Measurements from ENCODE around the gene PTPN6.
A peak's percentile ranks its signal among the peaks of the same experiment; 100 is the strongest.

Gene PTPN6

DNA sequence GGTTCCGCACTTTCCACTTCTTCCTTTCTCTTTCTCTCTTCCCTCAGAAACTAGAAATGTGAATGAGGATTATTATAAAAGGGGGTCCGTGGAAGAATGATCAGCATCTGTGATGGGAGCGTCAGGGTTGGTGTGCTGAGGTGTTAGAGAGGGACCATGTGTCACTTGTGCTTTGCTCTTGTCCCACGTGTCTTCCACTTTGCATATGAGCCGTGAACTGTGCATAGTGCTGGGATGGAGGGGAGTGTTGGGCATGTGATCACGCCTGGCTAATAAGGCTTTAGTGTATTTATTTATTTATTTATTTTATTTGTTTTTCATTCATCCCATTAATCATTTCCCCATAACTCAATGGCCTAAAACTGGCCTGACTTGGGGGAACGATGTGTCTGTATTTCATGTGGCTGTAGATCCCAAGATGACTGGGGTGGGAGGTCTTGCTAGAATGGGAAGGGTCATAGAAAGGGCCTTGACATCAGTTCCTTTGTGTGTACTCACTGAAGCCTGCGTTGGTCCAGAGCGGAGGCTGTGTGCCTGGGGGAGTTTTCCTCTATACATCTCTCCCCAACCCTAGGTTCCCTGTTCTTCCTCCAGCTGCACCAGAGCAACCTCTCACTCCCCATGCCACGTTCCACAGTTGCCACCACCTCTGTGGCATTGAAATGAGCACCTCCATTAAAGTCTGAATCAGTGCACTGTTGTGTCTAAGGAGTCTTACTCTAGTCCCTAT lies 28.0 kb upstream of the PTPN6 start:
- FAIRE-seq = no peak

DNA sequence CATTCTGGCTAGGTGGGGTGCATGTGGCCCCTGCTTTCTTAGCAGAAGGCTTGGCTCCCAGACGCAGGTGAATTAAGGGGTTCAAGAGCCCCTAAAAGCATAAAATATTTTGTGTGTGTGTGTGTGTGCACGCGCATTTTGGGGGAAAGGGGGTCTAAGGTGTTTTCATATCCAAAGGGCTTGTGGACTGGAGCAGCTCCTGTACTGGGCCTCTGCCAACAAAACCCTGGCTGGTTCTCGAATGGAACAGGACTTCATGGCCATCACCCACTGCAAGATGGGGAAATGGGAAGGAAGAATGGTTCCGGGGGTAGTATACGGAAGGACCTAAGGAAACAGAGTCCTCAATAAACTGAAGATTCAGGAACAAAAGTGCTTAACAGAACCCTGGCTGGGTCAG lies 27.3 kb upstream of the PTPN6 start:
- FAIRE-seq = no peak

DNA sequence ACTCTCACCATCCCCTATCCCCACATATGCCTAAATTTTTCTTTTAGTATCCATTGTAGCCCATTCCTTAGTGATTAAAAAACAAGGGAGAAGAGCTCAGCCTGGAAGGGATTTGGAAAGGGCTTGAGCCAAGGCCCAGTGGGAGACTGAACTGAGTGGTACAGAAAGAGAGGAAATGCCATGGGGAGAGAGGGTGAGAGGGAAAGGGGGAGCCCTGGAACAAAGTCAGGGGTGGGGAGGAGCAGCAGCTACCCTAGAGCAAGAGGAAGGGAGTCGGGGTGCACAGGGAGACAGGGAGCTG lies 26.0 kb upstream of the PTPN6 start:
- FAIRE-seq = no peak

DNA sequence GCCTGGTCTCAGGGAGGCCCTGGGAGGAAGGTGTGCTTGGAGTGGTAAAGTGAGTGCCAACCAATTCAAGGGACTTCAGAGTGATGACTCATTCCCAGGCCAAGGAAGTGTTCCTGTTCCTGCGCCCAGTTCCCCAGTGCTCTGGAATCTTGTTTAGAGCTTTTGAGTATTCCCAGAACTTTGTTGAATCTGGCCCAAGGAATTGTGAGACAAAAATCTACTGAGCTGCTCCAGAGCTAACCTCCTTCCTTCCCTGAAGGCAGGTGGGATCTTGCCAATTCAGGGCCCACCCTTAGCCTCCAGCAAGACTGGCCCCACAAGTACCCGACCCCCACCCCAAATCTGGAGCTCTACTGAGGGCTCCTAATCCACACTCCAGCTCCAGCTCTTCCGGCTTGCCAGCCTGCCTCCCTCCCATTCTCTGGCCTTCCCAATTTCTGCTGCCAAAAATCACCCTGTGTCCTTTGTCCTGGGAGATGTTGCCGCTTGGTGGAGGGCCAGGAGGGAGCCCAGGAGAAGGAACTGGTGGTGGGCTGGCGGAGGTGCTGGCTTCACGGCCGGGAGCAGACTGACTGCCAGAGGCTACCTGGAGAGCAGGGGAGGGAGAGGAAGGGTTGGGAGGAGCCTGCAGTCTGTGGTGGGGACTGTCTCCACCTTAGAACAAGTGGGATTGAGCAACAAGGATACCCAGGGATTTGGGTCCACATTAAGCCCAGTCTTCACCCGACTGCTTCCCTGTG lies 25.4 kb upstream of the PTPN6 start:
- FAIRE-seq = peak; percentile 93

DNA sequence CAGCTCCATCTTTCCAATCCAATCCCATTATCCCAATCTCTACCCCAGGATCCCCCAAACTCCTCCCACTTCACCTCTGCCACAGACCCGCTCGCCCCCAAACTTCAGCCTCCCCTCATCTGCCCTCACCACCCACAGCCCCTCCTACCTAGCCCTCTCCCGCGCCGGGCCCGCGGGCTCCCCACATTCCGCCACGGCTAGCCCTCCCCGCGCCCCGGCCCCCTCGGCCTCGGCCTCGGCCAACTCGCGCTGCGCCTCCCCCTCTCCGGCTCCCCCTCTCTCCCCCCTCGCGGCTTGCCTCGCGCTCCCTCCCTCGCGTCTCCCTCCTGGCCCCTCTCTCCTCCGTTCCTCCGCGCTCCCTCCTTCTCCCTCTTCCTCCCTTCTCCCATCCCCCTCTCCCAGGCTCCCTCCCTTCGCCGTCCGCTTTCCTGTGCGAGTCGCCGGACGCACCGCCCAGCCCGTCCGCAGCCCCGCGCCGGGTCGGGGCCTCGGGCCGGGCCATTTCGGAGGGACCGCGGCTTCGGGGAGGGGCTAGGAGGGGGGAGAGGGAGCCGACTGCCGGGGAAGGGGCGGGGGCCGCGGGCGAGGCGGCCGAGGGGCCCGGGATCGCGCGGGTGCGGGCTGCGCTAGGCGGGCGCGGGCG lies 23.7 kb upstream of the PTPN6 start, which contains the start of gene ATN1:
TSS of gene ATN1 (plus strand) at position 581 of the 643 bp plus-strand sequence. CDS start 6,043 bp downstream, outside the sequence.
- no peak for FAIRE-seq

DNA sequence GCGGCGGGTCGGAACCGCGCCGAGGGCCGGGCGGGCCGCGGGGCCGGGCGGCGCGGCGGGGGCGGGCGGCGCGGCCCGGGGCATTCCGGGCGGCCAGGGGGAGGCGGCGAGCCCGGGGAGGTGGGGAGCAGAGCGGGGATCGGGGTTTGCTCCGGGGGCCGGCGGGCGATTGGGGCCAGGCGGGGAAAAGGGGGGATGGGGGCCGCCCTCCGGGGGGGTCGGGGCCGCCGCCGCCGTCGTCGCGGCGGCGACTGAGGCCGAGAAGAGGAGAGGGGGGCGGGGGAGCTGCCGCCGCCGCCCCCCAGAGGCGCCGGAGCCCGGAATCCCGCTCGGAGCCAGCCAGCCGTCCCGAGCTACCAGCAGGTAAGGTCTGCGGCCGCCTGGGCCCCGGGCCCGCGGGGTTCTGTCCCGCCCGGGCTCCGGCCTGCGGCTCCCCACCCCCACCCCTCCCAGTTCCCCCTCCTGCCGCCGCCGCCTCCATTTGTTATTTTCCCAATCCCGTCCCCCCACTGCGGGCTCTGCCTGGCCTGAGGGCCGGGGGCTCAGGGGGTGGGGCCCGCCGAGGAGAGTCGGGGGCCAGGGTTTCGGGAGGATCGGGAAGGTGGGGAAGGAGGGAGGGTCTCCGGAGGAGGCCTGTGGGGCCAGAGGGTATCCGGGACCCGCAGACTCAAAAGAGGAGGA lies 23.0 kb upstream of the PTPN6 start:
- no peak for FAIRE-seq

DNA sequence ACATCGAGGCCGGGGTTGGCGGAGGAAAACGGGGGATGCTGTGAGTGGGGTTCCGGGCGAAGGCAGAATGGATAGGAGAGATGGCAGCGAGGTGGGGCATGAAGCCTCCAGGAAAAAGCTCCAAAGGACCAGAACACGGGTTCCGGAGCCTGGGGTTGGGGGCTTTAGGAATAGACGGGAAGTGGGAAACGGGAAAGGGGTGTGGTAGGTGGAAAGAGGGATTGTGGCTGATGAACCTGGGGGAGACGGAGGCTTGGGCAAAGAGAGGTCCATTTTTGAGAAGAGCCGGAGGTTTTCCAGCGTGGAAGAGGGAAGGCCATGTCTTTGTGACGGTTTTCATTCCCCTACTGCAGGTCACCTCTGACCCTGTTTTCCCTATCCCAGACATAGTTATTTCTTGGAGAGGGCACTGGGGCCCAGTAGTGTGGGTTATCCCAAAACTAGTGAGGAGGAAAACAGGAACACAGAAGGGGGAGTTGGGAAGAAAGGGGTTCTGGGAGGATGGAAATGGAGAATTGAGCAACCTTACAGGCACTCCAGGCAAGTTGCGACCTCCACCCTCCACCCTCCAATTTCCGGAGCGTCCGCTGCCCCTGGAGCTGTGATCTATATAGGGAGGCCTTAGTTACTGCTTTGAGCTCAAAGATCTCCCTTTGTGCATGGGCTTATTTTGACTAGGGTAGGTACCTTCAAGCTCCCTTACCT lies 22.3 kb upstream of the PTPN6 start:
- no peak for FAIRE-seq

DNA sequence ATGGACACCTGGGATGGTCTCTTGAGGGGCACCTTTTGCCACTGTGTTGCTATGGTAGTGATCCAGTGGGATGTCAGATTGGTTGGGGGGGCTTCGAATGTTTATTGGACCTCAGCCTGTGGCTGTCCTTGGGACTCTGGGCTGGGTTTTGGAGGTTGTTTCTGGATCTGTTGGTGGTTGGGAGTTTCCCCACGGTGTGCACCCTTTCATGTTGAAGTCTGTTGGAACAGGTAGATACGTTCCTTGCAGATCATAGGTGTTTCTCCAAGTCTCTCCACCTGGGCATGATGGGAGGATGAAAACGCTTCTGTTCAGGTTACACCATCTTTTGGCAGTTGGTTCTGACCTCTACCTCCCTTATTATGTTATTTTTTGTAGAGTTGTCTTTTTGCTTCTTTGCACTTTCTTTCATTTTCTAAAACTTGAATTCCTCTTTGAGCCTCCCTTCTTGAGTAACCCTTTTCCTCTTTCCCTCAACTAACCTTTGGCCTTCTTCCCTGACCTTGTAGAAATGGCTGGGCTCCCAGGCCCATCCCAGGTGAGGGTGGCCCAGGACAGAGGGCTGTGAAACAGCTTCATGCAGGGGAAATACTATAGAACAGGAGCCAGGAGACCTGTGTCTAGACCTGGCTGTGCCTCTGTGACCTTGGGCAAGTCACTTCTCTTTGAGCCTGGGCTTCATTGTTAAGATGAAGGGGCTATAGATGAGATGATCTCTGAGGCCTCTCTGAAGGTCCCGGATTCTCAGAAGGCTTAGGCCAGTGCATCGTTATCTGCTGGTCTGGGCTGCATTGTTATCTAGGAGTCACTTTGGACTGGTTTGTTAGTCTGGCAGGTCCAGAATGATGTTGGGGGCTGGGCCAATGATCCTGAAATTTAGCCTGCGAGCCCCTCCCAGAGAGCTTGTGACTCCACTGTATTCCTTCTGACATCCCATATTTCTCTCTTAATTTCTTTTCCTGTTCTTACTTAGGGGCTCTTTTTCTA lies 21.4 kb upstream of the PTPN6 start:
- no peak for FAIRE-seq

DNA sequence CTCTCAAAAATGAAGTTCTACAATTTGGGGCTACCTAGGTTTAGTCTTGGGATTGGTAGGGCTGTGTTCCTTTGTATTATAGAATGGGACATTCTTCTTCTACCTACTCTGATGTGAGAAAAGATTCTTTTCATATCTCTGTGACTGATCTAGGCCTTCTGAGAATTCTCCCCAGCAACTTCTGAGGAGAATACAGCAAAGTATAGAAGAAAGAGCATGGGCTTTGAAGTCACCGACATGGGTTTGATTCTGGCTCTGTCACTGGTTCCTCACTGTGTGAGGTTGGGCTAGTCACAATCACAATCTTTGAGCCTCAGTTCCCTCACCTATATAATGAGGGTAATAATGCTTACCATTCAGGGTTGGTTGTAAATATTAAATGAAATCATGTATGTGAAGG lies 18.4 kb upstream of the PTPN6 start:
- FAIRE-seq = no peak

DNA sequence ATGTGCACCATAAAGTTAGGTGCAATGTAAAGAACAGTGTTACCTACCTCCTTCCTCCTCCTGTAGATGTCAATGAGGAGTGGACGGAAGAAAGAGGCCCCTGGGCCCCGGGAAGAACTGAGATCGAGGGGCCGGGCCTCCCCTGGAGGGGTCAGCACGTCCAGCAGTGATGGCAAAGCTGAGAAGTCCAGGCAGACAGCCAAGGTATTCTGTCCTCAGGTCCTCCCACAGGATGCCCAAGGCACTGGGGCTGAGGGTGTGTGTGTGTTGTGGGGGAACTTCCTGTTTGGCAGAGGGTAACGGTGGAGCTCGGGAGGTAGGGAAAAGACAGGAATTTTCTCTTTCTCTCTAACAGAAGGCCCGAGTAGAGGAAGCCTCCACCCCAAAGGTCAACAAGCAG lies 17.0 kb upstream of the PTPN6 start:
- FAIRE-seq = no peak

DNA sequence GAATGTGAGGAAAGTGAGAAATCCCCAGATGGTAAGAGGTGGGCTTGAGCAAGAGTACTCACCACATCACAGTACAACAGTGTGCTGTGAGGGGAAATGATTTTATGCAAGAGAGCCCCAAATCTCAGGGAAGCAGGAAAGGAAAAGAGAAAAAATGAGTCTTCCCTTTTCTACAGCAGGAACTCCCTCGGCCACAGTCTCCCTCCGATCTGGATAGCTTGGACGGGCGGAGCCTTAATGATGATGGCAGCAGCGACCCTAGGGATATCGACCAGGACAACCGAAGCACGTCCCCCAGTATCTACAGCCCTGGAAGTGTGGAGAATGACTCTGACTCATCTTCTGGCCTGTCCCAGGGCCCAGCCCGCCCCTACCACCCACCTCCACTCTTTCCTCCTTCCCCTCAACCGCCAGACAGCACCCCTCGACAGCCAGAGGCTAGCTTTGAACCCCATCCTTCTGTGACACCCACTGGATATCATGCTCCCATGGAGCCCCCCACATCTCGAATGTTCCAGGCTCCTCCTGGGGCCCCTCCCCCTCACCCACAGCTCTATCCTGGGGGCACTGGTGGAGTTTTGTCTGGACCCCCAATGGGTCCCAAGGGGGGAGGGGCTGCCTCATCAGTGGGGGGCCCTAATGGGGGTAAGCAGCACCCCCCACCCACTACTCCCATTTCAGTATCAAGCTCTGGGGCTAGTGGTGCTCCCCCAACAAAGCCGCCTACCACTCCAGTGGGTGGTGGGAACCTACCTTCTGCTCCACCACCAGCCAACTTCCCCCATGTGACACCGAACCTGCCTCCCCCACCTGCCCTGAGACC lies 15.6 kb upstream of the PTPN6 start:
- no peak for FAIRE-seq

DNA sequence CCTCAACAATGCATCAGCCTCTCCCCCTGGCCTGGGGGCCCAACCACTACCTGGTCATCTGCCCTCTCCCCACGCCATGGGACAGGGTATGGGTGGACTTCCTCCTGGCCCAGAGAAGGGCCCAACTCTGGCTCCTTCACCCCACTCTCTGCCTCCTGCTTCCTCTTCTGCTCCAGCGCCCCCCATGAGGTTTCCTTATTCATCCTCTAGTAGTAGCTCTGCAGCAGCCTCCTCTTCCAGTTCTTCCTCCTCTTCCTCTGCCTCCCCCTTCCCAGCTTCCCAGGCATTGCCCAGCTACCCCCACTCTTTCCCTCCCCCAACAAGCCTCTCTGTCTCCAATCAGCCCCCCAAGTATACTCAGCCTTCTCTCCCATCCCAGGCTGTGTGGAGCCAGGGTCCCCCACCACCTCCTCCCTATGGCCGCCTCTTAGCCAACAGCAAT lies 14.9 kb upstream of the PTPN6 start:
- no peak for FAIRE-seq

DNA sequence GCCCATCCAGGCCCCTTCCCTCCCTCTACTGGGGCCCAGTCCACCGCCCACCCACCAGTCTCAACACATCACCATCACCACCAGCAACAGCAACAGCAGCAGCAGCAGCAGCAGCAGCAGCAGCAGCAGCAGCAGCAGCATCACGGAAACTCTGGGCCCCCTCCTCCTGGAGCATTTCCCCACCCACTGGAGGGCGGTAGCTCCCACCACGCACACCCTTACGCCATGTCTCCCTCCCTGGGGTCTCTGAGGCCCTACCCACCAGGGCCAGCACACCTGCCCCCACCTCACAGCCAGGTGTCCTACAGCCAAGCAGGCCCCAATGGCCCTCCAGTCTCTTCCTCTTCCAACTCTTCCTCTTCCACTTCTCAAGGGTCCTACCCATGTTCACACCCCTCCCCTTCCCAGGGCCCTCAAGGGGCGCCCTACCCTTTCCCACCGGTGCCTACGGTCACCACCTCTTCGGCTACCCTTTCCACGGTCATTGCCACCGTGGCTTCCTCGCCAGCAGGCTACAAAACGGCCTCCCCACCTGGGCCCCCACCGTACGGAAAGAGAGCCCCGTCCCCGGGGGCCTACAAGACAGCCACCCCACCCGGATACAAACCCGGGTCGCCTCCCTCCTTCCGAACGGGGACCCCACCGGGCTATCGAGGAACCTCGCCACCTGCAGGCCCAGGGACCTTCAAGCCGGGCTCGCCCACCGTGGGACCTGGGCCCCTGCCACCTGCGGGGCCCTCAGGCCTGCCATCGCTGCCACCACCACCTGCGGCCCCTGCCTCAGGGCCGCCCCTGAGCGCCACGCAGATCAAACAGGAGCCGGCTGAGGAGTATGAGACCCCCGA lies 14.3 kb upstream of the PTPN6 start:
- no peak for FAIRE-seq

DNA sequence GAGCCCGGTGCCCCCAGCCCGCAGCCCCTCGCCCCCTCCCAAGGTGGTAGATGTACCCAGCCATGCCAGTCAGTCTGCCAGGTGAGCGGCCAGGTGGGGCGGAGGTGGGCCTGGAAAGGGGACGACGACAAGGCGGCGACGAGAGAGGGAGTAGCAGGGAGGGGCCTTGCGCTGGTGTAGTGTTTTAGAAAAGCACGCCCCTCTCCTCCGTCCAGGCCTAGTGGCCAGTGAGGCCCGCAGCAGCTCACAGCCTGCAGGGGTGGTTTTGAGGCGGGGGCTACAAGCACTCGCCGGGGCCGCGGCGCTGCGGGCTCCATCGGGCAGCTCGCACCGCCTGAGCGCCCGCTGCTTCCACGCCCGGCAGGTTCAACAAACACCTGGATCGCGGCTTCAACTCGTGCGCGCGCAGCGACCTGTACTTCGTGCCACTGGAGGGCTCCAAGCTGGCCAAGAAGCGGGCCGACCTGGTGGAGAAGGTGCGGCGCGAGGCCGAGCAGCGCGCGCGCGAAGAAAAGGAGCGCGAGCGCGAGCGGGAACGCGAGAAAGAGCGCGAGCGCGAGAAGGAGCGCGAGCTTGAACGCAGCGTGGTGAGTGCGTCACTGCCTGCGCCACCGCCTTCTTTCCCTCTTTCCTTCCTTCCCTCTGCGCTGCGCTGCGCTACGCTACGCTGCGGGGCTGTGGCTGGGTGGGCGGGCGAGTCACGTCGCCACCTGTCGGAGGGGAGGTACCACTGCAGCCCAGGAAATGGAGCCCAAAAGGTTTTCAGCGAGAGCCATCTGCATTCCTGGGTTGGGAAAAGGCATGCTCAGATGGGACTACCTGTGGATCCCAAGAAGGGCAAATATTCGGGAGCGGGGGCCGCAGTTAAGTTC lies 13.4 kb upstream of the PTPN6 start:
- peak; percentile 62 for FAIRE-seq

DNA sequence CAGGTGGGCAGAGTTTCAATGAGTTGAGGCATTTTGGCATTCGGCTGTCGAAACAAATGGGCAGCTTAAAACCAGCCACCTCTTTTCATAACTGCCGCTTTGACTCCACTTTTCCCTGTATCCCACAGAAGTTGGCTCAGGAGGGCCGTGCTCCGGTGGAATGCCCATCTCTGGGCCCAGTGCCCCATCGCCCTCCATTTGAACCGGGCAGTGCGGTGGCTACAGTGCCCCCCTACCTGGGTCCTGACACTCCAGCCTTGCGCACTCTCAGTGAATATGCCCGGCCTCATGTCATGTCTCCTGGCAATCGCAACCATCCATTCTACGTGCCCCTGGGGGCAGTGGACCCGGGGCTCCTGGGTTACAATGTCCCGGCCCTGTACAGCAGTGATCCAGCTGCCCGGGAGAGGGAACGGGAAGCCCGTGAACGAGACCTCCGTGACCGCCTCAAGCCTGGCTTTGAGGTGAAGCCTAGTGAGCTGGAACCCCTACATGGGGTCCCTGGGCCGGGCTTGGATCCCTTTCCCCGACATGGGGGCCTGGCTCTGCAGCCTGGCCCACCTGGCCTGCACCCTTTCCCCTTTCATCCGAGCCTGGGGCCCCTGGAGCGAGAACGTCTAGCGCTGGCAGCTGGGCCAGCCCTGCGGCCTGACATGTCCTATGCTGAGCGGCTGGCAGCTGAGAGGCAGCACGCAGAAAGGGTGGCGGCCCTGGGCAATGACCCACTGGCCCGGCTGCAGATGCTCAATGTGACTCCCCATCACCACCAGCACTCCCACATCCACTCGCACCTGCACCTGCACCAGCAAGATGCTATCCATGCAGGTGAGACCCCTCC lies 12.6 kb upstream of the PTPN6 start:
- no peak for FAIRE-seq

DNA sequence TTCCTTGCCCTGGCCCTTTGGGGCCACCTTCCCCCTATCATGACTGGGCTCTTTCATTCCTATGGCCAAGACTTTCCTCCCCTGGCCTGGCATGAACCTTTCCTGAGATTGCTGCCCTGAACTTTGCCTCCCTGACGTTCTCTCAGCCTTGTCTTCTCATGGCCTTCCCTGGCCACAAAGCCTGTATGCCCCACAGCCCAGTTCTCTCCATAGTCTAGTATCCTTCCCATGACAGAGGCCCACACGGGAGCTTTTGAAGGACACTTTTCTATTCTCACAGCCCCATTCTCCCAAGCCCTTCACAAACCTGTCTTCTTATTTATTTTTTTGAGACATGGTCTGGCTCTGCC lies 12.0 kb upstream of the PTPN6 start:
- FAIRE-seq = no peak

DNA sequence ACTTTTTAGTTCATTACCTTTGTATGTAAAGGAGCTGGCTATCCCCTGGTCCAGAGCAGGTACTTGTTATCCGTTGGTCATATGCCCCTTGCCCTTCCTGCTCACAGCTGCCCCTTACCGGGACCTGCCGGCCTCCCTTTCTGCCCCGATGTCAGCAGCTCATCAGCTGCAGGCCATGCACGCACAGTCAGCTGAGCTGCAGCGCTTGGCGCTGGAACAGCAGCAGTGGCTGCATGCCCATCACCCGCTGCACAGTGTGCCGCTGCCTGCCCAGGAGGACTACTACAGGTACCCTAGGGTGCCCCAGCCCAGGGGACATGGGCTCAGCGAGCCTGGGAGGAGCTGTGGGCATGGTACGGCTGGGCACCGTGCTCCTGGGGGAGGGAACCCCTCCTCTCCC lies 9.9 kb upstream of the PTPN6 start:
- no peak for FAIRE-seq

DNA sequence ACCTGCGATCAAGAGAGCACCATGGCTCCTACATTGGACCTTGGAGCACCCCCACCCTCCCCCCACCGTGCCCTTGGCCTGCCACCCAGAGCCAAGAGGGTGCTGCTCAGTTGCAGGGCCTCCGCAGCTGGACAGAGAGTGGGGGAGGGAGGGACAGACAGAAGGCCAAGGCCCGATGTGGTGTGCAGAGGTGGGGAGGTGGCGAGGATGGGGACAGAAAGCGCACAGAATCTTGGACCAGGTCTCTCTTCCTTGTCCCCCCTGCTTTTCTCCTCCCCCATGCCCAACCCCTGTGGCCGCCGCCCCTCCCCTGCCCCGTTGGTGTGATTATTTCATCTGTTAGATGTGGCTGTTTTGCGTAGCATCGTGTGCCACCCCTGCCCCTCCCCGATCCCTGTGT lies 9.4 kb upstream of the PTPN6 start:
- no peak for FAIRE-seq
